Endothelial cell of umbilical vein (primary cell): ENCODE data around the gene DUT. TPM values are rescaled to one million over a fixed set of nuclear protein-coding genes. Genes with fewer than 3 reads are reported as not detected.

Experiments used
- BruUV-seq: library from RNA; stranded (reverse); fragments of 400-500 nt; replicated peaks from 2 replicates; lab custom pipeline; 2021; lab: Mats Ljungman, UMichigan
- CTCF ChIA-PET: fragments of 300-600, 350-600 bp; sonication (Branson Sonifier 250); formaldehyde crosslinking; loops from one replicate; lab custom pipeline; 2021; ENCODE audit warnings: antibody characterized with exemption, inconsistent platforms; lab: Charles Lee
- POLR2A ChIA-PET: fragments of 300-600, 350-600 bp; sonication (Branson Sonifier 250); formaldehyde crosslinking; loops from one replicate; lab custom pipeline; 2021; ENCODE audit warnings: antibody characterized with exemption, inconsistent platforms; lab: Charles Lee
- DNase-seq: peaks from one replicate; pipeline ENCODE4 v3.0.0-alpha.2; 2011; ENCODE audit warnings: low read depth, low spot score
- FAIRE-seq: peaks from 2 replicates; lab custom pipeline; 2011; peaks lifted over from hg19 to GRCh38; lab: Jason Lieb, UNC
- H2AFZ ChIP-seq: 2 replicates; pipeline ENCODE4 v1.6.0; 2012; ENCODE audit warnings: low read depth, low read length, control low read depth, inconsistent platforms
- H3K27ac ChIP-seq: 2 replicates; pipeline ENCODE4 v1.5.1; 2011; ENCODE audit warnings: low read depth, mild to moderate bottlenecking, control low read depth, low read length, moderate library complexity; ENCODE audit not compliant: insufficient read depth
- H3K27me3 ChIP-seq, 2 experiments: 2 replicates each; pipeline versions ENCODE4 v1.6.0 to v1.6.1; 2011; ENCODE audit warnings: low read length in 2 of 2, mixed read lengths in 1 of 2; ENCODE audit not compliant: control insufficient read depth in 2 of 2, insufficient read depth in 2 of 2
- H3K36me3 ChIP-seq, 2 experiments: 2 replicates in 1 of 2; 3 replicates in 1 of 2; pipeline ENCODE4 v1.5.1; 2011; ENCODE audit warnings: low read length in 2 of 2, mild to moderate bottlenecking in 1 of 2, moderate library complexity in 1 of 2; ENCODE audit not compliant: control insufficient read depth in 2 of 2, insufficient read depth in 2 of 2; ENCODE audit errors: extremely low read depth in 1 of 2
- H3K4me1 ChIP-seq: 3 replicates; pipeline ENCODE4 v1.5.1; 2011; ENCODE audit warnings: mild to moderate bottlenecking, low read length; ENCODE audit not compliant: control insufficient read depth, insufficient read depth; ENCODE audit errors: extremely low read depth
- H3K4me2 ChIP-seq: 2 replicates; pipeline ENCODE4 v1.6.1; 2011; ENCODE audit warnings: low read length, control low read depth, mixed read lengths; ENCODE audit not compliant: insufficient read depth
- H3K4me3 ChIP-seq, 3 experiments: fragments of 200-600 bp in 1 of 3; sonication (generic), shearing (Covaris generic) in 1 of 3; replicated peaks in 1 of 3; 2 replicates each; pipeline ENCODE4 v1.5.1; 2011 to 2016; ENCODE audit warnings: control low read depth in 3 of 3, low read length in 3 of 3, mild to moderate bottlenecking in 2 of 3, inconsistent platforms in 1 of 3, low read depth in 1 of 3, moderate library complexity in 1 of 3; ENCODE audit not compliant: insufficient read depth in 1 of 3
- H3K79me2 ChIP-seq: 2 replicates; pipeline ENCODE4 v1.6.0; 2012; ENCODE audit warnings: low read length, inconsistent platforms; ENCODE audit not compliant: control insufficient read depth, insufficient read depth
- H3K9ac ChIP-seq: replicated peaks from 2 replicates; pipeline ENCODE3; 2011; ENCODE audit warnings: low read length, control low read depth; ENCODE audit not compliant: insufficient read depth; ENCODE audit errors: extremely low read depth
- H3K9me1 ChIP-seq: replicated peaks from 3 replicates; pipeline ENCODE4 v1.6.0; 2011; ENCODE audit warnings: mild to moderate bottlenecking, low read length; ENCODE audit not compliant: control insufficient read depth, insufficient read depth; ENCODE audit errors: extremely low read depth
- H3K9me3 ChIP-seq: replicated peaks from 2 replicates; pipeline ENCODE4 v1.5.1; 2012; ENCODE audit warnings: low read length, inconsistent platforms; ENCODE audit not compliant: control insufficient read depth, insufficient read depth
- H4K20me1 ChIP-seq: replicated peaks from 2 replicates; pipeline ENCODE3; 2011; ENCODE audit warnings: mild to moderate bottlenecking, low read length; ENCODE audit not compliant: control insufficient read depth, insufficient read depth; ENCODE audit errors: extremely low read depth
- CTCF ChIP-seq, 2 donors: IDR thresholded peaks; 1 replicate in 1 of 2; 2 replicates in 1 of 2; pipeline ENCODE4 v1.5.1; 2011; ENCODE audit warnings: low read length in 2 of 2, mild to moderate bottlenecking in 2 of 2, moderate library complexity in 2 of 2, control low read depth in 1 of 2, inconsistent platforms in 1 of 2, low read depth in 1 of 2; ENCODE audit not compliant: insufficient read depth in 1 of 2; ENCODE audit errors: extremely low read depth in 1 of 2
- EZH2 ChIP-seq: IDR thresholded peaks from 2 replicates; pipeline ENCODE4 v1.6.1; 2012; ENCODE audit warnings: borderline replicate concordance, low read depth, mild to moderate bottlenecking, moderate library complexity, low read length, inconsistent platforms; ENCODE audit not compliant: severe bottlenecking
- FOS ChIP-seq: IDR thresholded peaks from 2 replicates; pipeline ENCODE4 v1.6.1; 2011; ENCODE audit warnings: mild to moderate bottlenecking, low read length, moderate library complexity, borderline replicate concordance; ENCODE audit not compliant: insufficient read depth
- GATA2 ChIP-seq: IDR thresholded peaks from 2 replicates; pipeline ENCODE4 v1.7.0; 2011; ENCODE audit warnings: low read depth, mild to moderate bottlenecking, moderate library complexity, mixed read lengths, low read length; ENCODE audit not compliant: insufficient read length, insufficient read depth
- JUN ChIP-seq: IDR thresholded peaks from 2 replicates; pipeline ENCODE4 v1.6.1; 2011; ENCODE audit warnings: borderline replicate concordance, low read depth; ENCODE audit not compliant: insufficient read length, insufficient read depth
- MAX ChIP-seq: IDR thresholded peaks from 2 replicates; pipeline ENCODE4 v1.6.1; 2011; ENCODE audit not compliant: insufficient read depth, insufficient read length
- MYC ChIP-seq: IDR thresholded peaks from one replicate; pipeline ENCODE4 v1.6.1; 2011; ENCODE audit warnings: mild to moderate bottlenecking, low read depth, low read length
- POLR2A ChIP-seq: IDR thresholded peaks from 2 replicates; pipeline ENCODE4 v1.6.1; 2012; ENCODE audit warnings: low read depth, mild to moderate bottlenecking, control low read depth, low read length
- POLR2AphosphoS5 ChIP-seq: IDR thresholded peaks from 2 replicates; pipeline ENCODE4 v1.6.1; 2012; ENCODE audit warnings: low read depth, mild to moderate bottlenecking, control low read depth, low read length, moderate library complexity; ENCODE audit not compliant: insufficient read depth
- dilution Hi-C: fragments of 300-500 bp; cut with MboI; formaldehyde crosslinking; loops from one replicate; pipeline ENCODE4 v1.15.0; 2019; ENCODE audit warnings: low sequenced_read_pairs; ENCODE audit not compliant: extremely low pct_ligation_motif_present
- intact Hi-C: fragments of 100-400 bp; cut with micrococcal nuclease; formaldehyde crosslinking; loops from one replicate; pipeline ENCODE4 v1.10.0; 2022
- polyA plus RNA-seq, 4 experiments: library from polyadenylated mRNA; depleted of rRNA in 3 of 4; stranded (reverse) in 3 of 4; unstranded in 1 of 4; fragments of >200 nt; gene quantifications; 2 replicates each; pipeline versions ENCODE4 v1.2.1 to v1.2.3, GENCODE V29; 2011 to 2012; ENCODE audit warnings: missing spikeins in 1 of 4
- total RNA-seq: library from RNA; stranded (reverse); gene quantifications from 2 replicates; pipeline ENCODE4 v1.2.3, GENCODE V29; 2021

The DUT gene
- total and polyA plus RNA-seq, 2 donors (not counting 3 experiments of a cell fraction or from before 2014, with no cell fraction given): 59.9 to 135 TPM

- Histone ChIP-seq H4K20me1 (no peaks in the 10 kb centered on the region), H3K79me2 (no peaks in the 10 kb centered on the region), H3K36me3 (no peaks in the 10 kb centered on the region), H3K9me3 (no peaks in the 10 kb centered on the region), H3K27me3 (peaks cover 6% of the 10 kb centered on the region in 2 experiments), H3K9me1 (no peaks in the 10 kb centered on the region), H3K4me3 (no peak overlapping the region), H3K4me1 (no peaks in the 10 kb centered on the region), H2AFZ (no peak overlapping the region), H3K9ac (no peak overlapping the region), H3K27ac (no peak overlapping the region), H3K4me2 (no peak overlapping the region)
- no peak for FAIRE-seq
- intact Hi-C loops: no loop called here
- ChIA-PET POLR2A (no interaction called here), CTCF (no interaction called here)
- DNase-seq: no peak
- no TSS peak for BruUV-seq
- dilution Hi-C loops: no loop called here
- no peak for TF ChIP-seq POLR2AphosphoS5
These were observed 14.0 kb upstream of the DUT start for GRCh38 chr15:48317221-48317620.

GRCh38 chr15:48318131-48318530 lies 13.1 kb upstream of the DUT start:
- peaks cover 6% of the 10 kb centered on the region in 2 experiments for H3K27me3 ChIP-seq
- FAIRE-seq (no peak), DNase-seq (no peak)
- TF ChIP-seq POLR2A (no peak), JUN (no peak), EZH2 (no peak), GATA2 (no peak), POLR2AphosphoS5 (no peak), MAX (no peak), CTCF (IDR thresholded peaks at IDR 0.05; ENCODE audit: extremely low read depth in 1 of 2, insufficient read depth in 1 of 2, low read depth in 1 of 2, low read length in 2 of 2) (no peak), FOS (no peak), MYC (no peak)
- H3K27ac ChIP-seq: no peak overlapping the region
- intact Hi-C loops: no loop called here
- no TSS peak for BruUV-seq
- ChIA-PET POLR2A (no interaction called here), CTCF (interaction anchor here (0.5 kb wide), 1 partner anchor 15 kb away, joined by 3 read pairs; no protein-coding TSS in a partner anchor)
- no peak overlapping the region for H3K4me2 ChIP-seq
- H3K9me3 ChIP-seq: no peaks in the 10 kb centered on the region
- H4K20me1 ChIP-seq: no peaks in the 10 kb centered on the region
- dilution Hi-C loops: no loop called here
- no peak overlapping the region for H3K9ac ChIP-seq
- no peaks in the 10 kb centered on the region for H3K9me1 ChIP-seq
- H3K79me2 ChIP-seq: no peaks in the 10 kb centered on the region
- no peak overlapping the region for H2AFZ ChIP-seq
- no peak overlapping the region for H3K4me3 ChIP-seq
- H3K36me3 ChIP-seq: no peaks in the 10 kb centered on the region
- H3K4me1 ChIP-seq: no peaks in the 10 kb centered on the region
